ENCODE measurements around the gene TEAD3.
"Not testable (repeated sequence)": the region's sequence is repeated elsewhere in the genome, so short reads cannot be mapped to it uniquely, and the experiment has no call there.

GRCh38 chr6:35517978-35518377, 21.1 kb upstream of the TEAD3 start:
- TF ChIP-seq, protein P1, sequence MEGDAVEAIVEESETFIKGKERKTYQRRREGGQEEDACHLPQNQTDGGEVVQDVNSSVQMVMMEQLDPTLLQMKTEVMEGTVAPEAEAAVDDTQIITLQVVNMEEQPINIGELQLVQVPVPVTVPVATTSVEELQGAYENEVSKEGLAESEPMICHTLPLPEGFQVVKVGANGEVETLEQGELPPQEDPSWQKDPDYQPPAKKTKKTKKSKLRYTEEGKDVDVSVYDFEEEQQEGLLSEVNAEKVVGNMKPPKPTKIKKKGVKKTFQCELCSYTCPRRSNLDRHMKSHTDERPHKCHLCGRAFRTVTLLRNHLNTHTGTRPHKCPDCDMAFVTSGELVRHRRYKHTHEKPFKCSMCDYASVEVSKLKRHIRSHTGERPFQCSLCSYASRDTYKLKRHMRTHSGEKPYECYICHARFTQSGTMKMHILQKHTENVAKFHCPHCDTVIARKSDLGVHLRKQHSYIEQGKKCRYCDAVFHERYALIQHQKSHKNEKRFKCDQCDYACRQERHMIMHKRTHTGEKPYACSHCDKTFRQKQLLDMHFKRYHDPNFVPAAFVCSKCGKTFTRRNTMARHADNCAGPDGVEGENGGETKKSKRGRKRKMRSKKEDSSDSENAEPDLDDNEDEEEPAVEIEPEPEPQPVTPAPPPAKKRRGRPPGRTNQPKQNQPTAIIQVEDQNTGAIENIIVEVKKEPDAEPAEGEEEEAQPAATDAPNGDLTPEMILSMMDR (IDR thresholded peaks at IDR 0.05), result not testable (repeated sequence)
- not testable (repeated sequence) for TF ChIP-seq POLR2A, EP300, POLR2AphosphoS5 (IDR thresholded peaks at IDR 0.05)
